Measurements from ENCODE around the gene SLC46A3. TPM values are rescaled to one million over a fixed set of nuclear protein-coding genes. Genes with fewer than 3 reads are reported as not detected.

SLC46A3 gene
- polyA plus RNA-seq, 1 donor from 2014 or later = 7.4 TPM

DNA sequence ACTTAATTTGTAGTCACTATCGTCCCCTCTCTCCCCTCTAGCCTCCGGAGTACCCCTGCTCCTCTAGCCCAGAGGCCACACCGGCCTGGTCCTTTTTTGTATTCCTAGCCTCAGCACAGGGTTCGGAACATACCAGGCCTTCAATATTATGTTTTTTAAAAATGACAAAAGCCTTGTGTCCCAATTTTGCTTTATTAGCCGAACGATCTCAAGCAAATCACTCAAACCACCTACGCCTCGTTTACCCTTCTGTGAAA is 60.3 kb downstream of the SLC46A3 start:
- peak overlapping the region; percentile 85 for H3K9ac ChIP-seq (ENCODE audit: low read length)
- H3K9me3 ChIP-seq (ENCODE audit: low read length) = no peaks in the 10 kb centered on the region
- H3K4me2 ChIP-seq (ENCODE audit: low read length) = peak overlapping the region; percentile 76
- peak overlapping the region; percentile 79 for H3K27ac ChIP-seq (ENCODE audit: low read length)
- no peaks in the 10 kb centered on the region for H3K9me2 ChIP-seq (ENCODE audit: insufficient read depth, low read length)
- H3K36me3 ChIP-seq (ENCODE audit: insufficient read depth, low read length) = no peaks in the 10 kb centered on the region
- H3K27me3 ChIP-seq (ENCODE audit: insufficient read depth, low read depth, low read length) = no peaks in the 10 kb centered on the region
- peak overlapping the region; percentile 86 for H2AFZ ChIP-seq (ENCODE audit: low read depth, low read length)
- H3K79me2 ChIP-seq (replicated peaks; ENCODE audit: insufficient read depth, low read length) = peaks cover 58% of the 10 kb centered on the region
- H3F3A ChIP-seq (ENCODE audit: insufficient read depth, low read length, poor library complexity, severe bottlenecking) = no peaks in the 10 kb centered on the region
- H3K4me3 ChIP-seq (ENCODE audit: low read length) = peak overlapping the region; percentile 76
- H4K20me1 ChIP-seq (ENCODE audit: insufficient read depth) = no peaks in the 10 kb centered on the region
- TF ChIP-seq EZH2 (IDR thresholded peaks at IDR 0.05; ENCODE audit: borderline replicate concordance, insufficient read depth, low read length, poor library complexity, severe bottlenecking) = no peak

- H3K79me2 ChIP-seq (replicated peaks; ENCODE audit: insufficient read depth, low read length) = peaks cover 58% of the 10 kb centered on the region
- H2AFZ ChIP-seq (ENCODE audit: low read depth, low read length) = peak overlapping the region; percentile 86
- no peaks in the 10 kb centered on the region for H3K9me3 ChIP-seq (ENCODE audit: low read length)
- H3K27ac ChIP-seq (ENCODE audit: low read length) = peak overlapping the region; percentile 79
- no peak for TF ChIP-seq RAD21 (conservative IDR thresholded peaks at IDR 0.05)
- no peak for TF ChIP-seq POLR2AphosphoS5 (IDR thresholded peaks at IDR 0.05)
- TF ChIP-seq MXI1 (conservative IDR thresholded peaks at IDR 0.05; ENCODE audit: poor library complexity, severe bottlenecking) = no peak
- TF ChIP-seq TAF1 (IDR thresholded peaks at IDR 0.05; ENCODE audit: low read depth) = no peak
- peak; percentile 54 for TF ChIP-seq CTCF (IDR thresholded peaks at IDR 0.05; ENCODE audit: poor library complexity, severe bottlenecking)
- peak; percentile 53 for TF ChIP-seq SMC3 (conservative IDR thresholded peaks at IDR 0.05; ENCODE audit: poor library complexity)
- TF ChIP-seq REST (IDR thresholded peaks at IDR 0.05; ENCODE audit: borderline replicate concordance) = no peak
- TF ChIP-seq EP300 (conservative IDR thresholded peaks at IDR 0.05; ENCODE audit: poor library complexity, severe bottlenecking) = no peak
- peak overlapping the region; percentile 76 for H3K4me2 ChIP-seq (ENCODE audit: low read length)
- peak overlapping the region; percentile 76 for H3K4me3 ChIP-seq (ENCODE audit: low read length)
- no peaks in the 10 kb centered on the region for H3F3A ChIP-seq (ENCODE audit: insufficient read depth, low read length, poor library complexity, severe bottlenecking)
- H3K9me2 ChIP-seq (ENCODE audit: insufficient read depth, low read length) = no peaks in the 10 kb centered on the region
- H3K36me3 ChIP-seq (ENCODE audit: insufficient read depth, low read length) = no peaks in the 10 kb centered on the region
- peak overlapping the region; percentile 85 for H3K9ac ChIP-seq (ENCODE audit: low read length)
- no peaks in the 10 kb centered on the region for H4K20me1 ChIP-seq (ENCODE audit: insufficient read depth)
- H3K27me3 ChIP-seq (ENCODE audit: insufficient read depth, low read depth, low read length) = no peaks in the 10 kb centered on the region
Observed at GRCh38 chr13:28657784-28658538, 60.8 kb downstream of the SLC46A3 start.
